MCF 10A (cell line): ENCODE results near the gene CASP3. TPM values are rescaled to one million over a fixed set of nuclear protein-coding genes. Genes with fewer than 3 reads are reported as not detected.
"Not testable (repeated sequence)": the region's sequence is repeated elsewhere in the genome, so short reads cannot be mapped to it uniquely, and the experiment has no call there.

ENCODE experiments used
- BruUV-seq: library from RNA; stranded (reverse); fragments of 400-500 nt; replicated peaks from 2 replicates; lab custom pipeline; 2021; lab: Mats Ljungman, UMichigan
- CTCF ChIA-PET: fragments of 300-600 bp; sonication (Branson Sonifier 250); formaldehyde crosslinking; extraction: SDS; loops from one replicate; lab custom pipeline; 2021; ENCODE audit warnings: antibody characterized with exemption, inconsistent platforms; lab: Yijun Ruan, JAX
- POLR2A ChIA-PET: fragments of 300-600, 350-650 bp; sonication (Branson Sonifier 250); formaldehyde crosslinking; extraction: SDS; loops from one replicate; lab custom pipeline; 2020; ENCODE audit warnings: antibody characterized with exemption, inconsistent platforms; lab: Yijun Ruan, JAX
- DNase-seq: peaks from one replicate; pipeline ENCODE4 v3.0.0-alpha.2; 2018; ENCODE audit not compliant: unreplicated experiment
- H3K27ac Mint-ChIP-seq: one replicate; pipeline ENCODE4 v1.8.0; 2022; ENCODE audit warnings: mild to moderate bottlenecking, low read depth, mixed read lengths; ENCODE audit not compliant: unreplicated experiment
- H3K27me3 Mint-ChIP-seq: one replicate; pipeline ENCODE4 v1.8.0; 2022; ENCODE audit warnings: mixed read lengths; ENCODE audit not compliant: insufficient read depth, unreplicated experiment
- H3K36me3 Mint-ChIP-seq: one replicate; pipeline ENCODE4 v1.8.0; 2022; ENCODE audit warnings: mild to moderate bottlenecking, moderate library complexity, mixed read lengths; ENCODE audit not compliant: insufficient read depth, unreplicated experiment
- H3K4me1 Mint-ChIP-seq: one replicate; pipeline ENCODE4 v1.8.0; 2022; ENCODE audit warnings: mixed read lengths; ENCODE audit not compliant: insufficient read depth, unreplicated experiment
- H3K4me3 Mint-ChIP-seq: one replicate; pipeline ENCODE4 v1.8.0; 2022; ENCODE audit warnings: mild to moderate bottlenecking, moderate library complexity, mixed read lengths; ENCODE audit not compliant: unreplicated experiment
- H3K9me3 Mint-ChIP-seq: one replicate; pipeline ENCODE4 v1.8.0; 2022; ENCODE audit warnings: mixed read lengths; ENCODE audit not compliant: unreplicated experiment
- CTCF ChIP-seq: fragments of 200-600 bp; IDR thresholded peaks from one replicate; pipeline ENCODE4 v1.8.0; 2022; ENCODE audit warnings: antibody characterized with exemption, mild to moderate bottlenecking; ENCODE audit not compliant: unreplicated experiment
- intact Hi-C: fragments of 100-400 bp; cut with micrococcal nuclease; formaldehyde crosslinking; loops from 2 replicates; pipeline ENCODE4 v1.14.1; 2022
- total RNA-seq: library from RNA; stranded (reverse); gene quantifications from 2 replicates; pipeline ENCODE4 v1.2.3, GENCODE V29; 2022

Gene CASP3
- total RNA-seq, 1 experiment from 2014 or later: 27.4 TPM

GRCh38 chr4:184657144-184657543 is 7.9 kb upstream of the CASP3 start:
- Mint-ChIP-seq H3K9me3 (no peaks in the 10 kb centered on the region), H3K36me3 (peaks cover 43% of the 10 kb centered on the region), H3K27ac (no peak overlapping the region), H3K4me3 (no peak overlapping the region), H3K4me1 (peaks cover under 1% of the 10 kb centered on the region), H3K27me3 (no peaks in the 10 kb centered on the region)
- no peak for TF ChIP-seq CTCF
- ChIA-PET CTCF (interaction anchor here (0.7 to 0.9 kb wide), 2 partner anchors 154 to 1086 kb away, joined by 3 to 4 read pairs; no protein-coding TSS in a partner anchor), POLR2A (interaction anchor here (0.7 to 1.4 kb wide), 3 partner anchors 14 to 59 kb away, joined by 3 to 4 read pairs (median 4); no protein-coding TSS in a partner anchor)
- no peak for DNase-seq
- intact Hi-C loops: no loop called here
- no TSS peak for BruUV-seq

GRCh38 chr4:184655889-184656869 is 6.9 kb upstream of the CASP3 start:
- ChIA-PET POLR2A (interaction anchor here (1.4 kb wide), 1 partner anchor 15 kb away, joined by 4 read pairs; no protein-coding TSS in a partner anchor), CTCF (interaction anchor here (0.6 kb wide), 1 partner anchor 200 kb away, joined by 4 read pairs; no protein-coding TSS in a partner anchor)
- Mint-ChIP-seq H3K36me3 (peaks cover 45% of the 10 kb centered on the region), H3K4me1 (peaks cover 5% of the 10 kb centered on the region), H3K9me3 (no peaks in the 10 kb centered on the region), H3K27me3 (no peaks in the 10 kb centered on the region), H3K4me3 (no peak overlapping the region), H3K27ac (no peak overlapping the region)
- no peak for TF ChIP-seq CTCF
- BruUV-seq: no TSS peak
- intact Hi-C loops: no loop called here
- no peak for DNase-seq

- CTCF ChIA-PET: interaction anchor here (0.6 kb wide), 1 partner anchor 410 kb away, joined by 6 read pairs; no protein-coding TSS in a partner anchor
- POLR2A ChIA-PET: interaction anchor here (0.5 to 0.8 kb wide), 3 partner anchors 12 to 80 kb away, joined by 3 to 4 read pairs (median 4); partner anchors contain the start of gene CENPU
- TF ChIP-seq CTCF: no peak
- H3K36me3 Mint-ChIP-seq: peaks cover 27% of the 10 kb centered on the region
- H3K4me1 Mint-ChIP-seq: peaks cover 13% of the 10 kb centered on the region
- peak overlapping the region; percentile 64 for H3K27ac Mint-ChIP-seq
- no TSS peak for BruUV-seq
- intact Hi-C loops: no loop called here
- no peak for DNase-seq
- no peaks in the 10 kb centered on the region for H3K9me3 Mint-ChIP-seq
- no peaks in the 10 kb centered on the region for H3K27me3 Mint-ChIP-seq
- no peak overlapping the region for H3K4me3 Mint-ChIP-seq
Observed at GRCh38 chr4:184653650-184654049, 4.4 kb upstream of the CASP3 start.

- CTCF ChIA-PET, H3K4me3 Mint-ChIP-seq, POLR2A ChIA-PET, DNase-seq, H3K9me3 Mint-ChIP-seq, H3K27me3 Mint-ChIP-seq, intact Hi-C loops, BruUV-seq: not testable (repeated sequence)
- peak overlapping the region; percentile 64 for H3K27ac Mint-ChIP-seq
- peaks cover 19% of the 10 kb centered on the region for H3K4me1 Mint-ChIP-seq
- peaks cover 27% of the 10 kb centered on the region for H3K36me3 Mint-ChIP-seq
Observed at GRCh38 chr4:184652681-184653080, 3.4 kb upstream of the CASP3 start.
